ENCODE results near the gene LRCOL1.
"Not testable (repeated sequence)": the region's sequence is repeated elsewhere in the genome, so short reads cannot be mapped to it uniquely, and the experiment has no call there.

Gene LRCOL1

DNA sequence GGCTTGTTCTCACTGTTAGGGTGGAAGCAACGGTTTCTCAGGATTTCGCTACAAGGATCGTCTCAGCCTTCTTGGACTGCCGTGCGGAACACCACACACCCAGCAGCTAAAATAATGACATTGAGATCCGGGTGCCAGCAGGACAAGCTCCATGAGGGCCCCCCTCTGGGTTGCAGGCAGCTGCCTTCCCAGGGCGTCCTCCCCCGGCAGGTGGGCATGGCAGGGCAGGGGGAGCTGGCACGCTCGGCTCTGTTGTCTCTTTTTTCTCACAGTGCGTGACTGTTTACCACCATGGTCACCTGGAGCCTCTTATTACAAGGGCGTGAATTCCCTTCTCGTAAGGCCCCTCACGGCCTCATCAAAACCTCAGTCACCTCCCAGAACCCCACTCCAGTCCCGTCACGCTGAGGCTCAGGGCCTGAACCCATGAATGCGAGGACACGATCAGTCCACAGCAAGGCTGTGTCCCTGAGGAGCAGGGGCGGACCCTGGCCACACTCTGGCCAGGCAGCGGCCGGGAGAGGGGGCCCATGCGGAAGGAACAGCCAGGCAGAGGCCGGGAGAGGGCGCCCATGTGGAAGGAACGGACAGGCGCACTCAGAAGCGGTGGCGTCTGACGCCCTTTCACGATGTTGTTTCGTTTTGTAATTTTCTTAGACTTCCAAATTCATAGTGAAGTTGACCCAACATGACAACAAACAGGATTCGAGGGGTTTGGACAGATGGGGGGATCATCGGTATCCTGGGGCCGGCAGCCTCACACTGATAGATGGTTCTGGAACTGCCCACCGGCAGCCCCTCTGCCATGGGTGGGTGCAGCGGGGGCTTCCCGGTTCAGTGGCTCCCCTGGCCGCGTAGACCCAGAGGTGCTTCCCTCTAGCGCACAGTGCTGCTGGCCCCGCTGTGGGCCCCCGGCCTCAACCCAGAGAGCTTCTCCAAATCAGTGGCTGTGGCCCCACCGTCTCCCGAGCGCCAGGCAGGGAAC is 10.0 kb downstream of the LRCOL1 start:
- no peak for DNase-seq

DNA sequence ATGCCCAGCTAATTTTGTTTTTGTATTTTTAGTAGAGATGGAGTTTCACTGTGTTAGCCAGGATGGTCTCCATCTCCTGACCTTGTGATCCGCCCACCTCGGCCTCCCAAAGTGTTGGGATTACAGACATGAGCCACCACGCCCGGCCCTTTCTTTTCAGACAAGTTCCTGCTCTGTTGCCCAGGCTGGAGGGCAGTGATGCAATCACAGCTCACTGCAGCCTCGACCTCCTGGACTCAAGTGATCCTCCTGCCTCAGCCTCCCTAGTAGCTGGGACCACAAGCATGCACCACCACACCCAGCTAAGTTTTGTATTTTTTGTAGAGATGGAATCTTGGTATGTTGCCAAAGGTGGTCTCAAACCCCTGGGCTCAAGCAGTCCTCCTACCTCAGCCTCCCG is 10.9 kb downstream of the LRCOL1 start:
- DNase-seq: not testable (repeated sequence)

DNA sequence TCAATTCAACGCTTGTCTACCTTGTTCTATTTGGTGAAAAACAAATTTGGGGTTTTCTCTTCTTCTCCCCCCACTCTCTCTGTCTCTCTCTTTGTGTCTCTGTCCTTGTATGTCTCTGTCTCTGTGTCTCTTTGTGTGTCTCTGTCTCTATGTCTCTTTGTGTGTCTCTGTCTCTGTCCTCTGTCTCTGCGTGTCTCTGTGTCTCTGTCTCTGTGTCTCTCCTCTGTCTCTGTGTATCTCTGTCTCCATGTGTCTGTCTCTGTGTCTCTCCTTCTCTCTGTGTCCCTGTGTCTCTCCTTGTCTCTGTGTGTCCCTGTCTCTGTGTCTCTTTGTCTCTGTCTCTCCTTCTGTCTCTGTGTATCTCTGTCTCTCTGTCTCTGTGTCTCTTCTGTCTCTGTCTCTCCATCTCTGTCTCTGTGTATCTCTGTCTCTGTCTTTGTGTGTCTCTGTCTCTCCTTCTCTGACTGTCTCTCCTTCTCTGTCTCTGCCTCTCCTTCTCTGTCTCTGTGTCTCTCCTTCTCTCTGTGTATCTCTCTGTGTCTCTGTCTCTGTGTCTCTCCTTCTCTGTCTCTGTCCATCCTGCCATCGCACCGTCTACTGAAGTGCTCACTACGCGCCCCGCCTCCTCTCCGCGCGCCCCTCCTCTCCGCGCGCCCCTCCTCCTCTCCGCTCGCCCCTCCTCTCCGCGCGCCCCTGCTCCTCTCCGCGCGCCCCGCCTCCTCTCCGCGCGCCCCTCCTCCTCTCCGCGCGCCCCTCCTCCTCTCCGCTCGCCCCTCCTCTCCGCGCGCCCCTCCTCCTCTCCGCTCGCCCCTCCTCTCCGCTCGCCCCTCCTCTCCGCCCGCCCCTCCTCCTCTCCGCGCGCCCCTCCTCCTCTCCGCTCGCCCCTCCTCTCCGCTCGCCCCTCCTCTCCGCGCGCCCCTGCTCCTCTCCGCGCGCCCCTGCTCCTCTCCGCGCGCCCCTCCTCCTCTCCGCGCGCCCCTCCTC is 12.8 kb downstream of the LRCOL1 start:
- no peak for DNase-seq

DNA sequence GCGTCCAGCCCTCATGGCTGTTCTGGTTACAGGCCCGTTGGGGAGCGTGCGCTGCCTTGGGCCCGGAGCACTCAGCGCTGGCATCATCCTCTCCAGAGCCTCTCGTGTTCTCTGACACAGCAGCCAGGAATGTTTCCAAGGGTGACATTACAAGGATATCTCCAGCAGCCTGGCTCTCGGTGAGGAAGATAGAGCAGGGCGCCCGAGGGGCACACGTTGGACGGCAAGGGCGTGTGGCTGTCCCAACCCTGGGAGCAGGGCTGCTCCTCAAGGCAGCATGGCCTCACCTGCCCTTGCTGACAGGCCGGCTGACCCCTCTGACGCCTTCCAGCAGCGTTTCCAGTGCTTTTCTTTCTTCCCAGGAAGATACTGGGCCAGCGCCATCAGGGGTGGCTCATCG is 14.4 kb downstream of the LRCOL1 start:
- peak; percentile 93 for DNase-seq

DNA sequence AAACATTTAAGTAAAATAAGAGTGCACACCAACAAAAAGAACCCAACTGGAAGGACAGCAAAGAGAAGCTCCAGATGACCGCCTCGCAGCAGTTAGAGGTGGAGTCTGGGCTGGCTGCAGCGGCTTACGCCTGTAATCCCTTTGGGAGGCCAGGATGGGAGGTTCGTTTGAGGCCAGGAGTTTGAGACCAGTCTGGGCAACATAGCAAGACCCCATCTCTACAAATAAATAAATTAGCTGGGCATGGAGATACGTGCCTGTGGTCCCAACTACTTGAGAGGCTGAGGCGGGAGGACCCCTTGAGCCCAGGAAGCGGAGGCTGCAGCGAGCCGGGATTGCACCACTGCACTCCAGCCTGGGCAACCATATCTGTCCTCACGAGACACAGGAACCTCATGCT is 15.2 kb downstream of the LRCOL1 start:
- no peak for DNase-seq

DNA sequence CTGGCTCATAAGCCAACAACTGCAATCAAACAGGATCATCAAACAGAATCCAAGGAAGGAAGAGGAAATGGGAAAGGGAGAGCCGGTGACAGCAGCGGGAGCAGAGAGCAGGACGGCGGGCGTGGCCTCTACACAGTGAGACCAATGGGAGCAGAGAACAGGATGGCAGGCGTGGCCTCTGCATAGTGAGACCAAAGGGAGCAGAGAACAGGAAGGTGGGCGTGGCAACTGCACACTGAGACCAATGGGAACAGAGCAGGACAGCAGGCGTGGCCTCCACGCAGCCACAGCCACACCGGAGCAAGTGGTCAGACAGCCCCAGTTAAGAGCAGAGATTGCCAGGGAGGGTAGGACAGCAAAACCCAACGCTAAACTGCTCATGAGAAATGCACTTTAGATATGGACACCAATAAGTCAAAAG is 16.4 kb downstream of the LRCOL1 start:
- no peak for DNase-seq

DNA sequence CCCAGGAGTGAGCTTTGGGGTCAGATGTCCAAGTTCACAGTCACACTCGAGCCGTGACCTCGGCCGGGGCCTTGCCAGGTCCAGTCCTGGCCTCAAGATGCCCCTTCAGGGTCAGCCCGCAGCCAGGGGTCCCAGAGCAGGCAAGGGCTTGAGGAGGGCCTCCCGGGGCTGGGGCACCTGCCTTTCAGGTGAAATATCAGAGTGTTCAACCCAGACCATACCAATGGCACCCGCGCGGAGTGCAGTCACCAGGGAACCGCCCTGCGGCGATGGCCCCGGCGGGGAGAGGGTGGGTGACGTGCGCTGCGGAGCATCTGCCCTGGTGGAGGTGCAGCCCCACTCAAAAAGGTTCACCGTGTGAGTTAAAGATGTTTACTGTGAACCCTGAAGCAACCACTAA is 16.9 kb downstream of the LRCOL1 start:
- DNase-seq: no peak

DNA sequence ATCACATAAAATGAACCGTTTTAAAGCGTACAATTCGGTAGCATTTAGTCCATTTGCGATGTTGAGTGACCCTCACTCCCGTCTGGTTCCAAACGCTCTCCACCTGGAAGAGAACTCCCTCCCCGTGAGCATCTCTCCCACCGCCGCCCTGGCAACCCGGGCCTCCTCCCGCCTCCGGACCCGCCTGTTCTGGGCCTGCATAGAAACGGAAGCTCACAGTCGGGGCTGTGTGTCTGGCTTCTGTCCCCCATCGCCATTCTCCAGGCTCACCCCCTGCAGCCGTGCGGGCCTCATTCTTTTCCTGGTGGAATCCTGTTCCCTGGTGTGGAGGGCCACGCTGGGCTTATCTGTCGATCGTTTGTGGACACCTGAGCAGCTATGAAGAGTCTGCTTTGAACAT is 17.3 kb downstream of the LRCOL1 start:
- no peak for DNase-seq

DNA sequence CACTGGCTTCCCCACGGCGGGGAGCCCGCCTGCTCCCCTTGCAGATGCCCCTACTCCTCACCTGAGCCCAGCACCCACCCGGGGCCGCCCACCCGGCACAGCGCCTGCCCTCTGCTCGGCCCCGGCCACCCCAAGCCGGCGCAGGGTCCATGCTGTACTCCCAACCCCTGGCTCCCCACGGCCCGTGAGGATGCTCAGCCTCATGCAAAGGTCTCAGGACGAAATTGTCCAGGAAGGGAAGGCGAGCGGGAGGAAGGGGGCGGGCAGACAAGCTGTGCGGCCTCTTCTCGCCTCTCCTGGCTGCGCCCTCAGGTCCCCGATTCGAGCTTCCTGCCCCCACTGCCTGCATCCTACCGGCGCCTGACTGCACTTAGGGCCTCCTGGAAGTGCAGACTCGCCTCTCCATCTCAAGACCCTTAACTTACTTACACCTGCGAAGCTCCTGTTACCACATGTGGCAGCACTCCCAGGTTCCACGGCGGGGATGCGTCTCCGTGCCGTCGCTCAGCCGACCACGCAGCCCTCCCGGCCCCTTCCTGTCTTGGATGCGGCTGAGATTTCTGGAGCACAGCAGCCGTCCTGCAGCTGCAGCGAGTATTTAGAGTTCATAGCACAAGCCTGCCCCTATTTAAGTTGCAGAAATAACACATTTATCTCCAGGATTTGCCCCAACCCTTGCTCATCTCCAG is 18.0 kb downstream of the LRCOL1 start:
- no peak for DNase-seq

DNA sequence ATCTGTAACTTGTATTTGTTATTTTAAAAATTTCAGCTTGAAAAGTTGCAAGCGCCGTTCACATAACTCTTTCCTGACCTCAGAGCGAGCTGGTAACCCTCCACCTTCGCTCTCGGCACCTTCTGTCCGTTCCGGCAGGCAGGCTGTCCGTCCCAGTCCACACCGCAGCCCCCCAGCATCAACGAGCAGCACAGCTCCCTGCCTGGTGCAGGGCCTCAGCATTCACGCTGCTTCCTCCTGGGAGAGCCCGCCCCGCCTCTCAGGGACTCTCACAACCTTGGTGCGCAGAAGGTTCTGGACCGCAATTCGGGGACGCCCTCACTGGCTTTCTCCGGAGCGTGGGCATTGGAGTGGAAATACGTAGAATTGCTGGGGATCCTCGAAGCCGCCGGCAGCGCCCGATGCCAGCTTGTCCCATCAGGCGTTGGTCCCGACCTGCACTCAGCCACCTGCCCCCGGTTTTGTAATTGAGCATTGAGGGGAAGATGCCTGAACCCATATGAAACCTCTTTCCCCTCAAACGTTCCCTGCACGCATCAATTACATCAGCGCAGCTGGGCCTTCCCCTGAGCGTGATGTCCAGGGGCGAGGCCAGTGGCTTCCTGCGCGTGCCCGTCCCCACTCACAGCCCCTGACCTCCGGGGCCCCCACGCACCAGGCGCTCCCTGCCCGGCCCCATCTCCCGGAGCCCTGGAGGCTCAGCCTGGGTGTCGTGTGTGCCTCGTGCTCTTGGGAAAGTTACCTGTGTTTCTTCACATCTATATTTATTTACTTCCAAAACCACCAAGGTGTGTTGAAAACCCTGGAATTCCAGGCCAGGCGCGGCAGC is 19.1 kb downstream of the LRCOL1 start:
- no peak for DNase-seq

DNA sequence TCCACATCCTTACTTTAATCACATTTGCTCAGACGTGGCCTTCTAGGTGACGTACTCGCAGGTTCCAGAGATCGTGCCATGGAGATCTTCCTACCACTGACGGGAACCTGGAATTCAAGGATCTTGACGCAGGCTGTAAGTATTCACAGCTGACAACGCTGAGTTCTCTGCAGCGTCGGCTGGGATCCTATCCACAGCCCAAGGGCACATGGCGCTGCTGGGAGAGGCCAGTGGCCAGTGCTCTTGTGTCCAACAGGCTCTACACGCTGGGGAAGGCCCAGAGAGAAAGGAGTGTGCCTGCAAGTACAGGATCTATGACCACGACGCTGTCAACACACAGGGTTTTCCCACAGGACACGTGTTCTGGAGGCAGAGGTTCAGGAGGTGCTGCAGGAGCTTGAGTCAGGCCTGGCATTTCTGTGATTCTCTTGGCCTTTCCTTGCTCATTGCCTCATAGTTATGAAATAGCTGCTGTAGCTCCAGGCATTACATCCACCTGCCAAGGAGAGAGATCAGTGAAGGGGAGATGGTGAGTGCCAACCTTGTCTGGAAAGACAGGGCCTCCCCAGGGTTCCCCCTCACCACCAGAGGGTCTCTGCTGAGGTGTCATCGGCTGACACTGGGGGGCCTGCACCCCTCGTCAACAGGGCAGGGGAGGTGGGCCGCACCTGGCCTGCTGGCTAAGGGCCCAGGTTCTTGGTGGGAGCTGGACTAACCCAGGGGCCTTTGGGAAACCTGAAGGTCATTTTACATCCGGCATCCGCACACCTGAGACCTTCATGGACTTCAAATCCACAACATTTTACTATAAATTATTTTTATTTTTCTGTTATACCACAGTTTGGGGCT is 21.3 kb downstream of the LRCOL1 start:
- DNase-seq: no peak

DNA sequence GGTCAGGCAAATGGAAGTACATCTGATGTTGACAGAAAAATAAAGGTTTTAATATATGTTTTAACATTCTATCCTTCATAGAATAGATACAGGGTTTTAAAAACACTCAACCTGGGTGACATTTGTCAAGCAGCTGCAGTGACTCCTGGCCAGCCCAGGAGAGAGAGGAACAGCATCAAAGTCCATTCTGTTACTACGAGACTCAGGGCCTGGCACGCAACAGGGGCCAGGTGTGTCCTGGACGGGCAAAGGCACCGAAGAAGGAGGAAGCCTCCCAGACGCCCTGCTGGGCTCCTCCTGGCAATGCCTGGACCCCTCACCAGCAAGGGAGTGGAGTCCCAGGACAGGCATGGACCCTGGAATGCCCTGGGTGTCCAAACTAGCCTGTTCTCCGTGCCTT is 22.1 kb downstream of the LRCOL1 start:
- DNase-seq: no peak

DNA sequence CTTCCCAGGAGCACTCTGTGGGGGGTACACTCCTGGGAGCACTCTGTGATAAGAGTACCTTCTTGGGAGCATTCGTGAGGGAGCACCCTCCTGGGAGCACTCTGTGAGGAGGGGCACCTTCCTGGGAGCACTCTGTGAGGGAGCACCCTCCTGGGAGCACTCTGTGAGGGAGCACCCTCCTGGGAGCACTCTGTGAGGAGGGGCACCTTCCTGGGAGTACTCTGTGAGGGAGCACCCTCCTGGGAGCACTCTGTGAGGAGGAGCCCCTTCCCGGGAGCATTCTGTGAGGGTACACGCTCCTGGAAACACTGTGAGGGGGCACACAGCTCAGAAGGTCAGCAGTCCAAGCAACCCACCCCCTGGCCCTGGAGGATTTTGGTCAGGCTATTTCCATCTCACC is 22.6 kb downstream of the LRCOL1 start:
- DNase-seq: no peak

DNA sequence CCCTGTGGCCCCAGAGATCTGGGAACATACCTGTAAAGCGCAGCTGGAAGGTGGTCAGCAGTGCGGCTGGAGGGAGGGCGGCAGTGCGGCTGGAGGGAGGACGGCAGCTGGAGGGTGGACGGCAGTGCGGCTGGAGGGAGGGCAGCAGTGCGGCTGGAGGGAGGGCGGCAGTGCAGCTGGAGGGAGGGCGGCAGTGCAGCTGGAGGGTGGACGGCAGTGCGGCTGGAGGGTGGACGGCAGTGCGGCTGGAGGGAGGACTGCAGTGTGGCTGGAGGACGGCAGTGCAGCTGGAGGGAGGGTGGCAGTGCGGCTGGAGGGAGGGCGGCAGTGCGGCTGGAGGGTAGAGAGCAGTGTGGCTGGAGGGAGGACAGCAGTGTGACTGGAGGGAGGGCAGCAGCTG is 23.5 kb downstream of the LRCOL1 start:
- no peak for DNase-seq

DNA sequence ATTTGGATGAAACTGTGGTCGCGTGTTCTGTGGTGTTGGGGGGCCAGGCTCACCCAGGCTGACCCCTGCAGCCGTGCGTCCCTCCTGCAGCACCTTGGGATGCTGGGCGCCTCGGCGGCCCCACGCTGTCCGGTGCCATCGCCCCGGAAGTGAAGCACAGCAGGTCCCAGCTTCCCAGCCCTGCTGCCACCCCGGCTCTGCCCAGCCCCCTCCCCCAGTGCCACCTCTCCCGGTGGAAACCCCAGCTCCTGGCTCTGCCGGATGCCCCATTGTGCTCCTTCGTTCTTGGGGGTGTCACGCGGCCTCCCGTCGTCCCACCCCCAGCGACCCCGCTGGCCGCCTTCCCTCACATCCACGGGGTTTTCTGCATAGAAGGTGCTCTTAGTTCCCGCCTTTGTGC is 25.2 kb downstream of the LRCOL1 start:
- DNase-seq: no peak

DNA sequence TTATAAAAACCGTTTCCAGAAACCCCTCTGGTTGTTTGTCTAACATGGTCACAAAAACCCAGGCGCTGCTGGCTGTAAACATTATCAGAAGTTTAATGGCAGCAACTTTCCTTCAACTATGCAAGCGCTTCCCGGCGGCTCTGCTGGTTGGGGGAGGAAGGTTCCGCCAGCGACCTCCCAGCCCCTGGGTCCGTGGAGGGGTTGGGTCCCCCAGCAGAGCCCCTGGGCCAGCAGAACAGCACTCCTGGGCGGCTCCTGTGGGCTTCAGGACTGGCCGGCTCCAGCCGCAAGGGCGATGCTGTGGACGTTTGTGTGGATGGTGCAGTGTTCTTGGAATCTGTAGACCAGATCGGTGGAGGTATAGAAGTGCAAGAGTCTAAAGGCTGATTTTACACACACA is 26.0 kb downstream of the LRCOL1 start:
- no peak for DNase-seq

DNA sequence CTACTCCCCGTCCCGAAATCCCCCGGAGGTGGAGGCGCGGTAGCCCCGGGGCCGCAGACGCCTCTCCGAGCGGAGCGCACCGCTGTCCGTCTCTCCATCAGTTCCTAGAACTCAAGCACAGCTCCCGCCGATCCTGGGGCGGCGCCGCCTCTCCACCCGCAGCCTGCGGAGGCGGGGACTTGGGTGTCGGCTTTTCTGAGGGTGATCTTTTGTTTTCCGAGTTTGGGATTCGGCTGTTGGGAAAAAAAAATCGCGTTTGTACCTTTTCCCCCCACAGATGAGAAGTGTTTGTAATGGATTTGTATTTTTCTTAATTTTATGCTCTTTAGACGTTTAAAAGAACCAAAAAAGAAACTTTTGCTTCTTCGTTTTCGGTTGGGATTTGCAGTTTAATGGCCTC is 26.6 kb downstream of the LRCOL1 start:
- no peak for DNase-seq

DNA sequence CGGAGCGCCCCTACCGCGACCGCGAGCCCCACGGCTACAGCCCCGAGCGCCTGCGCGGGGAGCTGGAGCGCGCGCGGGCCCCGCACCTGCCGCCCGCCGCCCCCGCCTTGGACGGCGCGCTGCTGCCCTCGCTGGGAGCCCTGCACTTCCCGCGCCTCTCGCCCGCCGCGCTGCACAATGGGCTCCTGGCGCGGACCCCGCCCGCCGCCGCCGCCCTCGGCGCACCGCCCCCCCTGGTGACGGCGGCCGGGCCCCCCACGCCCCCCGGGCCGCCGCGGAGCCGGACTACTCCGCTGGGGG is 27.0 kb downstream of the LRCOL1 start:
- no peak for DNase-seq

DNA sequence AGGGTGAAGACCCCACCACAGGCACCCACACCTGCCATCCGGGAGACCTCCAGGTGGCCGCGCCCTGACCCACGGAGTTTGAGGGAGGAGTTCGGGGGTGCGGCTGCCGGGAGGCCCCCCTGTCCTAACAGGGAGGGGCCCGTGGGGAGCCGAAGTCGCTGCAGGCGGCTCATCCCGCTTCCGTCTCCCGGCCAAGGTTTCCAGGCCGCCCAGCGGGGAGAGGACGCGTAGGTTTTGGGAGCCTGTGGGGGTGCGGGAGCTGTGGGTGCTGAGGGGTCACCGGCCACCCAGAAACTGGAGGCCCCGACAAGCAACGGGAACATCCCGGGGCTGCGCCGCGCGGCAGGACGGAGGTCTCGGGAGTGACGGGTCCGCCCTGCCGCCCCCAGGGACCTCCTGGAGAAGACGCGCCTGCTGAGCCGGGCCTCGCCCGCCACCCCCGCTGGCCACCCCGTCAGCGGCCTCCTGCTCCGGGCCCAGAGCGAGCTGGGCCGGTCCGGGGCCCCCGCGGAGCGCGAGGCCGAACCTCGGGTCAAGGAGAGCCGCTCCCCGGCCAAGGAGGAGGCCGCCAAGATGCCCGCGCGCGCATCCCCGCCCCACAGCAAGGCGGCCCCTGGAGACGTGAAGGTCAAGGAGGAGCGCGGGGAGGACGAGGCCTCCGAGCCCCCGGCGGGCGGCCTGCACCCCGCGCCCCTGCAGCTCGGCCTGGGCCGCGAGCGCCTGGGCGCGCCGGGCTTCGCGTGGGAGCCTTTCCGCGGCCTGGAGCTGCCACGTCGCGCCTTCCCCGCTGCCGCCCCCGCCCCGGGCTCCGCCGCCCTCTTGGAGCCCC is 27.6 kb downstream of the LRCOL1 start:
- no peak for DNase-seq

DNA sequence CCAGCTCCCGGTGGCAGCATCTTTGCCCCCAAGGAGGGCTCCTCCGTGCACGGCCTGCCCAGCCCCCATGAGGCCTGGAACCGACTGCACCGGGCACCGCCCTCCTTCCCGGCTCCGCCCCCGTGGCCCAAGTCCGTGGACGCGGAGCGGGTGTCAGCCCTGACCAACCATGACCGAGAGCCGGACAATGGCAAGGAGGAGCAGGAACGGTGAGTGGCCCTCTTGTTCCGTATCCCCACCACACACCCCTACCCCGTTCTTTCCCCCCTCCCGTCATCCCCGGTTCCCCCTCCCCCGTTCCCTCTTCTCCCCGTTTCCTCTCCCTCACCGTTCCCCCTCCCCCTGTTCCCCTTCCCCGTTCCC is 28.3 kb downstream of the LRCOL1 start:
- DNase-seq: no peak

Data from 8988T (cell line).